Activated CD4-positive, alpha-beta T cell treated with anti-CD3 and anti-CD28 coated beads, Interleukin-2, amount 50 U/mL, for 24 hours (primary cell): Measurements from ENCODE around the gene SCFD1.

ENCODE experiments used
- DNase-seq, 2 donors: peaks; one replicate each; pipeline ENCODE4 v3.0.0-alpha.2; 2020; ENCODE audit warnings: low read depth in 1 of 2, low spot score in 1 of 2

The SCFD1 gene

GRCh38 chr14:30753452-30753851, 131.3 kb downstream of the SCFD1 start:
- no peak for DNase-seq

- DNase-seq = no peak
These were observed 132.7 kb downstream of the SCFD1 start for GRCh38 chr14:30754778-30755177.

- no peak for DNase-seq
These were observed 134.5 kb downstream of the SCFD1 start for GRCh38 chr14:30756594-30756993.

GRCh38 chr14:30757082-30757481, 135.0 kb downstream of the SCFD1 start:
- DNase-seq = no peak

GRCh38 chr14:30759172-30760125, 137.3 kb downstream of the SCFD1 start:
- DNase-seq = no peak

- DNase-seq = no peak
These were observed 141.8 kb downstream of the SCFD1 start for GRCh38 chr14:30763891-30764290.

GRCh38 chr14:30767624-30768023, 145.5 kb downstream of the SCFD1 start:
- no peak for DNase-seq

- no peak for DNase-seq
These were observed 146.7 kb downstream of the SCFD1 start for GRCh38 chr14:30768791-30769190.

GRCh38 chr14:30770376-30770775, 148.3 kb downstream of the SCFD1 start:
- DNase-seq = no peak

GRCh38 chr14:30771595-30771994, 149.5 kb downstream of the SCFD1 start:
- no peak for DNase-seq

- no peak for DNase-seq
These were observed 157.1 kb downstream of the SCFD1 start for GRCh38 chr14:30779210-30779609.
